NT2/D1 (cell line): ENCODE measurements around the gene GNA12.

Source experiments
- SUZ12 ChIP-seq: IDR thresholded peaks from 2 replicates; pipeline ENCODE4 v1.6.1; 2011; ENCODE audit not compliant: insufficient read length, insufficient read depth; ENCODE audit errors: extremely low read depth
- YY1 ChIP-seq: IDR thresholded peaks from 2 replicates; pipeline ENCODE4 v1.6.1; 2011; ENCODE audit not compliant: insufficient read length, insufficient read depth
- ZNF274 ChIP-seq: IDR thresholded peaks from 2 replicates; pipeline ENCODE4 v1.6.1; 2011; ENCODE audit warnings: mild to moderate bottlenecking, low read depth, low read length

DNA sequence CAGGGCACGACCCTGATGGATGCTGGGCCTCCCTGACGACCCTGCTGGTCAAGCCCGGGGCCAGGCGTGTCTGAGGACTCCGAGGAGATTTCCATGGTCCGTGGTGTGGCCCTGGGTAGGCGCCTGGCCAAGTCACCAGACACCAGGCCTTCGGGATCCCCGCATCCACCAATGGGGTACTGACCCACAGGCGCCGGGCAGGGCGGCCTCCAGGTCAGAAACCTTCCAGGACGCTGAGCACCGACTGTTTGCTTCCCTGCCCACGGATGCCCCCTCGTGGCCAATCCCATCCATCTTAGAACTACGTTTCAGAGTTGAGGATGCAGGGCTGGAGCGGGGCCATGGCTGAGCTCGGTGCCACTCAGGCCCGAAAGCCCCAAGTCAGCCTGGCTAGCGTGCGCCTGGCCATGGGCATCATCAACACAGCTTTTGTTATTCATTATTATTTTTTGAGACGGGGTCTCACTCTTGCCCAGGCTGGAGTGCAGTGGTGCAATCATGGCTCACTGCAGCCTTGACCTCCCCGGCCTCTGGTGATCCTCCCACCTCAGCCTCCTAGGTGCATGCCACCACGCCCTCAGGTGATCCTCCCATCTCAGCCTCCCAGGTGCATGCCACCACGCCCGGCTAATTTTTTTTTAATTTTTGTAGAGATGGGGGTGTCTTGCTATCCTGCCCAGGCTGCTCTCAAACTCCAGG, 163.2 kb downstream of the GNA12 start:
- no peak for TF ChIP-seq SUZ12
- no peak for TF ChIP-seq YY1
- no peak for TF ChIP-seq ZNF274
